Measurements from ENCODE around the gene SERPINB10. TPM values are rescaled to one million over a fixed set of nuclear protein-coding genes. Genes with fewer than 3 reads are reported as not detected.
"Not testable (repeated sequence)": the region's sequence is repeated elsewhere in the genome, so short reads cannot be mapped to it uniquely, and the experiment has no call there.

SERPINB10 gene
- total RNA-seq, 1 donor from 2014 or later = not detected

DNA sequence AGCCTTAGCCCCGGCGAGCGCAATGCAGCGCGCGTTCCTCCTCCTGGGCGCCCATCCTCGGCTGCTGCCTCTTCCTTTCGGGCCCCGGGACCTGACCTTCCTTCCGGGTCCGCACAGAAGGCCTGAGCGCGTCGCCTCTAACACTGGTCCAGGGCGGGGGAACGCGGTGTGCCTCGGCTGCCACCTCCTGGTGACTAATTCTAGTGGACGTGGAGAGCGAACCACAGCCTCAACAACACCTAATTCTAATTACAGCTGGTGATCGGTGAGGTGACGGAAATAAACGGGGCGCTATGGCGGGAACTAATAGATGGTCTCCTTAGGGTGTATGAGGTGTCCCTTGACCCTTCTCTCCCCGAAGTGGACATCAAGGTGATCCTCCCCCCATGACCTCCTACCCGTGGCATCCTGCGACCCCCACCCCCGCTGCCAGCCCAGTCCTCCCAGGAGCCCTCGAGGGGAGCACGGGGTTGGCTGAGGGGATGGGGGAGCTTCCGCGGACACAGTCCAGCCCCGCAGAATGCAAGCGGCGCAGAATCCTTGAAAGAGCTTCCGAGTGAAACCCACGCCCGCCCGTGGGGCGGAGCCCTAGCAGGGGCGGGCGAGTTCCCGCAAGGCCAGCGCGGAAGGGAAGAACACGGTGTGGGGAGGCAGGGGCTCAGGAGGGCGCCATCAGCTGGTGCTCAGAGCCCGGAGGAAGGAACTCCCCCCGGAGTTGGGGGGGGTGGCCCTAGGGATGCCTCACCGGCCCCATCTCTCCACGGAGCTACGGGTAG is 28.6 kb downstream of the SERPINB10 start:
- no peaks in the 10 kb centered on the region for H3K27me3 Mint-ChIP-seq (ENCODE audit: low read depth, unreplicated experiment)
- no peaks in the 10 kb centered on the region for H3K27me3 ChIP-seq (ENCODE audit: insufficient read depth, low read length)
- no peak overlapping the region for H3K27ac ChIP-seq (ENCODE audit: low read depth, low read length)
- DNase-seq (ENCODE audit: low read depth) (peak; percentile 38), FAIRE-seq (no peak)
- no peaks in the 10 kb centered on the region for H3K79me2 ChIP-seq (ENCODE audit: insufficient read depth, low read length)
- H3K36me3 ChIP-seq (ENCODE audit: insufficient read depth, low read length) = no peaks in the 10 kb centered on the region
- H3K27ac Mint-ChIP-seq (ENCODE audit: unreplicated experiment) = peak overlapping the region; percentile 58
- no peaks in the 10 kb centered on the region for H4K20me1 ChIP-seq (ENCODE audit: insufficient read depth, low read length)
- peak overlapping the region; percentile 60 for H3K4me3 ChIP-seq (ENCODE audit: insufficient read depth, low read depth, low read length)
- no peaks in the 10 kb centered on the region for H3K9me3 Mint-ChIP-seq (ENCODE audit: unreplicated experiment)
- H3K9ac ChIP-seq (ENCODE audit: low read length) = peak overlapping the region; percentile 70
- peak overlapping the region; percentile 83 for H3K4me3 Mint-ChIP-seq (ENCODE audit: unreplicated experiment)
- TF ChIP-seq, protein P1, sequence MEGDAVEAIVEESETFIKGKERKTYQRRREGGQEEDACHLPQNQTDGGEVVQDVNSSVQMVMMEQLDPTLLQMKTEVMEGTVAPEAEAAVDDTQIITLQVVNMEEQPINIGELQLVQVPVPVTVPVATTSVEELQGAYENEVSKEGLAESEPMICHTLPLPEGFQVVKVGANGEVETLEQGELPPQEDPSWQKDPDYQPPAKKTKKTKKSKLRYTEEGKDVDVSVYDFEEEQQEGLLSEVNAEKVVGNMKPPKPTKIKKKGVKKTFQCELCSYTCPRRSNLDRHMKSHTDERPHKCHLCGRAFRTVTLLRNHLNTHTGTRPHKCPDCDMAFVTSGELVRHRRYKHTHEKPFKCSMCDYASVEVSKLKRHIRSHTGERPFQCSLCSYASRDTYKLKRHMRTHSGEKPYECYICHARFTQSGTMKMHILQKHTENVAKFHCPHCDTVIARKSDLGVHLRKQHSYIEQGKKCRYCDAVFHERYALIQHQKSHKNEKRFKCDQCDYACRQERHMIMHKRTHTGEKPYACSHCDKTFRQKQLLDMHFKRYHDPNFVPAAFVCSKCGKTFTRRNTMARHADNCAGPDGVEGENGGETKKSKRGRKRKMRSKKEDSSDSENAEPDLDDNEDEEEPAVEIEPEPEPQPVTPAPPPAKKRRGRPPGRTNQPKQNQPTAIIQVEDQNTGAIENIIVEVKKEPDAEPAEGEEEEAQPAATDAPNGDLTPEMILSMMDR (IDR thresholded peaks at IDR 0.05; ENCODE audit: insufficient read depth, low read depth, low read length) = peak; percentile 47
- TF ChIP-seq EZH2 (IDR thresholded peaks at IDR 0.05; ENCODE audit: insufficient read depth, low read length) = peak; percentile 35
- peak overlapping the region; percentile 98 for H3K4me2 ChIP-seq (ENCODE audit: low read length)
- H3K9me3 ChIP-seq (ENCODE audit: insufficient read depth, low read depth, low read length) = no peaks in the 10 kb centered on the region
- H3K4me1 Mint-ChIP-seq (ENCODE audit: low read depth, unreplicated experiment) = no peaks in the 10 kb centered on the region
- H2AFZ ChIP-seq (ENCODE audit: low read depth, low read length) = peak overlapping the region; percentile 97
- no peaks in the 10 kb centered on the region for H3K36me3 Mint-ChIP-seq (ENCODE audit: low read depth, unreplicated experiment)
- H3K4me1 ChIP-seq (ENCODE audit: insufficient read depth, low read length) = no peaks in the 10 kb centered on the region

DNA sequence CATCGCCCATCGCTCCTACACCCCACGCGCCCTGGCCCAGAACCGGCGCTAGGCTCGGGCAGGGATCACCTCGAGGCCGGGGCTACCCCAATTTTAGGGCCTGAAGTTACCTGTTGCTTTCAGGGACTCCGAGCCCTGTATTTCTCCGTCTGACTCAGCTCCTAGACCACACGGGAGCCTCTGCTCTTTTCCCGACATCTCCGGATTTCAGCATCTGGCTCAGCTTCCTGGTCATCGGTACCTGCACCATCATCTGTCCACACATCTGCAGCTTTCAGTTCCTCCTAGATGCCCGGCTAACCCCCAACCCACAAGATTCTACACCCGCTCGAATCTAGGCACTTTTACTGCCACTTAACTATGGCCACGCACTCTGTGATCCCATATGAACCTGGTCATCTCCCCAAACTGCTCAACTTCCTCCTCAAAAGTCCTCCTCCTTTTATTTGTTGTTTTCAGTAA is 29.2 kb downstream of the SERPINB10 start:
- H3K36me3 Mint-ChIP-seq (ENCODE audit: low read depth, unreplicated experiment) = no peaks in the 10 kb centered on the region
- TF ChIP-seq EZH2 (IDR thresholded peaks at IDR 0.05; ENCODE audit: insufficient read depth, low read length) = no peak
- TF ChIP-seq, protein P1 (IDR thresholded peaks at IDR 0.05; ENCODE audit: insufficient read depth, low read depth, low read length) = no peak
- Histone ChIP-seq H3K4me3 (ENCODE audit: insufficient read depth, low read depth, low read length) (peak overlapping the region; percentile 60), H3K9me3 (ENCODE audit: insufficient read depth, low read depth, low read length) (no peaks in the 10 kb centered on the region), H3K27ac (ENCODE audit: low read depth, low read length) (no peak overlapping the region), H4K20me1 (ENCODE audit: insufficient read depth, low read length) (no peaks in the 10 kb centered on the region), H3K4me1 (ENCODE audit: insufficient read depth, low read length) (no peaks in the 10 kb centered on the region), H3K36me3 (ENCODE audit: insufficient read depth, low read length) (no peaks in the 10 kb centered on the region), H2AFZ (ENCODE audit: low read depth, low read length) (peak overlapping the region; percentile 97), H3K4me2 (ENCODE audit: low read length) (peak overlapping the region; percentile 98), H3K27me3 (ENCODE audit: insufficient read depth, low read length) (no peaks in the 10 kb centered on the region), H3K79me2 (ENCODE audit: insufficient read depth, low read length) (no peaks in the 10 kb centered on the region), H3K9ac (ENCODE audit: low read length) (peak overlapping the region; percentile 70)
- no peaks in the 10 kb centered on the region for H3K4me1 Mint-ChIP-seq (ENCODE audit: low read depth, unreplicated experiment)
- no peak for DNase-seq (ENCODE audit: low read depth)
- peaks cover 5% of the 10 kb centered on the region for H3K9me3 Mint-ChIP-seq (ENCODE audit: unreplicated experiment)
- H3K27me3 Mint-ChIP-seq (ENCODE audit: low read depth, unreplicated experiment) = peaks cover 2% of the 10 kb centered on the region
- no peak overlapping the region for H3K4me3 Mint-ChIP-seq (ENCODE audit: unreplicated experiment)
- no peak for FAIRE-seq
- H3K27ac Mint-ChIP-seq (ENCODE audit: unreplicated experiment) = no peak overlapping the region

DNA sequence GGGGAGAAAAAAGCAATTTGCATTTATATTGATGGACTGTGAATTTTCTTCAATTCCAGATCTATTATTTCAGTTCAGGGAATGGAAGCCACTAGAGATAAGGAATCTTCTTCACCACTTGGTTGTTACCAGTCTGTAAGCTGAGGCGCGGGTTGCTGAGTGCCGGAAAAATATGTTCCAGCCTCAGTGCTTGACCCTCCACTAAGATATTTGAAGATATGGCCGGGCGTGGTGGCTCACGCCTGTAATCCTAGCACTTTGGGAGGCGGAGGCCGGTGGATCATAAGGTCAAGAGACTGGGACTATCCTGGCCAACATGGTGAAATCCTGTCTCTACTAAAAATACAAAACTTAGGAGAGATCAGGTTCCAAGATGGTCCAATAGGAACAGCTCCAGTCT is 32.2 kb downstream of the SERPINB10 start:
- Histone ChIP-seq H3K4me2 (ENCODE audit: low read length) (no peak overlapping the region), H3K4me3 (ENCODE audit: insufficient read depth, low read depth, low read length) (no peak overlapping the region), H3K36me3 (ENCODE audit: insufficient read depth, low read length) (no peaks in the 10 kb centered on the region), H3K27ac (ENCODE audit: low read depth, low read length) (no peak overlapping the region), H3K9me3 (ENCODE audit: insufficient read depth, low read depth, low read length) (no peaks in the 10 kb centered on the region), H3K4me1 (ENCODE audit: insufficient read depth, low read length) (no peaks in the 10 kb centered on the region), H3K9ac (ENCODE audit: low read length) (no peak overlapping the region), H3K27me3 (ENCODE audit: insufficient read depth, low read length) (peaks cover 5% of the 10 kb centered on the region), H2AFZ (ENCODE audit: low read depth, low read length) (no peak overlapping the region), H4K20me1 (ENCODE audit: insufficient read depth, low read length) (no peaks in the 10 kb centered on the region), H3K79me2 (ENCODE audit: insufficient read depth, low read length) (no peaks in the 10 kb centered on the region)
- peaks cover 6% of the 10 kb centered on the region for H3K9me3 Mint-ChIP-seq (ENCODE audit: unreplicated experiment)
- no peaks in the 10 kb centered on the region for H3K36me3 Mint-ChIP-seq (ENCODE audit: low read depth, unreplicated experiment)
- peaks cover 9% of the 10 kb centered on the region for H3K27me3 Mint-ChIP-seq (ENCODE audit: low read depth, unreplicated experiment)
- no peak for FAIRE-seq
- DNase-seq (ENCODE audit: low read depth) = no peak
- TF ChIP-seq, protein P1 (IDR thresholded peaks at IDR 0.05; ENCODE audit: insufficient read depth, low read depth, low read length) = no peak
- no peak for TF ChIP-seq EZH2 (IDR thresholded peaks at IDR 0.05; ENCODE audit: insufficient read depth, low read length)
- no peak overlapping the region for H3K27ac Mint-ChIP-seq (ENCODE audit: unreplicated experiment)
- H3K4me3 Mint-ChIP-seq (ENCODE audit: unreplicated experiment) = no peak overlapping the region
- no peaks in the 10 kb centered on the region for H3K4me1 Mint-ChIP-seq (ENCODE audit: low read depth, unreplicated experiment)

DNA sequence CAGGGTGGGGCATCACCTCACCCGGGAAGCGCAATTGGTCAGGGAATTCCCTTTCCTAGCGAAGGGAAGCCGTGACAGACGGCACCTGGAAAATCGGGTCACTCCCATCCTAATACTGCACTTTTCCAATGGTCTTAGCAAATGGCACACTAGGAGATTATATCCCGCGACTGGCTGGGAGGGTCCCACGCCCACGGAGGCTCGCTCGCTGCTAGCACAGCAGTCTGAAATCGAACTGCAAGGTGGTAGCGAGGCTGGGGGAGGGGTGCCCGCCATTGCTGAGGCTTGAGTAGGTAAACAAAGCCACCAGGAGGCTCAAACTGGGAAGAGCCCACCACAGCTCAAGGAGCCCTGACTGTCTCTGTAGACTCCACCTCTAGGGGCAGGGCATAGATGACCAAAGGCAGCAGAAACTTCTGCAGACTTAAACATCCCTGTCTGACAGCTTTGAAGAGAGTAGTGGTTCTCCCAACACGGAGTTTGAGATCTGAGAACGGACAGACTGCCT is 32.8 kb downstream of the SERPINB10 start:
- not testable (repeated sequence) for DNase-seq (ENCODE audit: low read depth); H3K36me3 Mint-ChIP-seq (ENCODE audit: low read depth, unreplicated experiment); H3K4me1 Mint-ChIP-seq (ENCODE audit: low read depth, unreplicated experiment); H4K20me1 ChIP-seq (ENCODE audit: insufficient read depth, low read length); H3K79me2 ChIP-seq (ENCODE audit: insufficient read depth, low read length); H3K27ac ChIP-seq (ENCODE audit: low read depth, low read length); H3K4me2 ChIP-seq (ENCODE audit: low read length); H3K9me3 ChIP-seq (ENCODE audit: insufficient read depth, low read depth, low read length); H3K27me3 ChIP-seq (ENCODE audit: insufficient read depth, low read length); H3K9me3 Mint-ChIP-seq (ENCODE audit: unreplicated experiment); H3K36me3 ChIP-seq (ENCODE audit: insufficient read depth, low read length); H3K9ac ChIP-seq (ENCODE audit: low read length); H3K27me3 Mint-ChIP-seq (ENCODE audit: low read depth, unreplicated experiment); H3K4me3 Mint-ChIP-seq (ENCODE audit: unreplicated experiment); H2AFZ ChIP-seq (ENCODE audit: low read depth, low read length); FAIRE-seq; H3K4me3 ChIP-seq (ENCODE audit: insufficient read depth, low read depth, low read length); H3K4me1 ChIP-seq (ENCODE audit: insufficient read depth, low read length); H3K27ac Mint-ChIP-seq (ENCODE audit: unreplicated experiment)
